Neural cell (in vitro differentiated cells): ENCODE results near the gene CAMSAP3.

Source experiments
- EP300 ChIP-seq: fragments of 450-650 bp; conservative IDR thresholded peaks from 2 replicates; pipeline ENCODE4 v1.6.1; 2014; ENCODE audit warnings: antibody characterized with exemption, mild to moderate bottlenecking, moderate library complexity; ENCODE audit not compliant: poor library complexity, severe bottlenecking
- EZH2 ChIP-seq: fragments of 200-600, 300-800 bp; shearing (Covaris generic), sonication (generic); IDR thresholded peaks from 2 replicates; pipeline ENCODE4 v1.6.1; 2014; ENCODE audit warnings: antibody characterized with exemption, low read length, borderline replicate concordance, mild to moderate bottlenecking; ENCODE audit not compliant: insufficient read depth, poor library complexity, severe bottlenecking
- MXI1 ChIP-seq: fragments of 450-650 bp; conservative IDR thresholded peaks from 2 replicates; pipeline ENCODE4 v1.6.1; 2014; ENCODE audit warnings: antibody characterized with exemption, mild to moderate bottlenecking; ENCODE audit not compliant: poor library complexity, severe bottlenecking
- POLR2AphosphoS5 ChIP-seq: IDR thresholded peaks from 2 replicates; pipeline ENCODE4 v1.6.1; 2012
- SMC3 ChIP-seq: fragments of 450-650 bp; conservative IDR thresholded peaks from 2 replicates; pipeline ENCODE4 v1.6.1; 2014; ENCODE audit warnings: antibody characterized with exemption, mild to moderate bottlenecking, moderate library complexity; ENCODE audit not compliant: poor library complexity
- TAF1 ChIP-seq: IDR thresholded peaks from 2 replicates; pipeline ENCODE4 v1.6.1; 2012; ENCODE audit warnings: low read depth
- TF ChIP-seq, protein P1 (sequence below): fragments of 450-650 bp; IDR thresholded peaks from 2 replicates; pipeline ENCODE4 v1.5.1; 2014; ENCODE audit warnings: antibody characterized with exemption, mild to moderate bottlenecking, moderate library complexity; ENCODE audit not compliant: poor library complexity, severe bottlenecking

DNA sequence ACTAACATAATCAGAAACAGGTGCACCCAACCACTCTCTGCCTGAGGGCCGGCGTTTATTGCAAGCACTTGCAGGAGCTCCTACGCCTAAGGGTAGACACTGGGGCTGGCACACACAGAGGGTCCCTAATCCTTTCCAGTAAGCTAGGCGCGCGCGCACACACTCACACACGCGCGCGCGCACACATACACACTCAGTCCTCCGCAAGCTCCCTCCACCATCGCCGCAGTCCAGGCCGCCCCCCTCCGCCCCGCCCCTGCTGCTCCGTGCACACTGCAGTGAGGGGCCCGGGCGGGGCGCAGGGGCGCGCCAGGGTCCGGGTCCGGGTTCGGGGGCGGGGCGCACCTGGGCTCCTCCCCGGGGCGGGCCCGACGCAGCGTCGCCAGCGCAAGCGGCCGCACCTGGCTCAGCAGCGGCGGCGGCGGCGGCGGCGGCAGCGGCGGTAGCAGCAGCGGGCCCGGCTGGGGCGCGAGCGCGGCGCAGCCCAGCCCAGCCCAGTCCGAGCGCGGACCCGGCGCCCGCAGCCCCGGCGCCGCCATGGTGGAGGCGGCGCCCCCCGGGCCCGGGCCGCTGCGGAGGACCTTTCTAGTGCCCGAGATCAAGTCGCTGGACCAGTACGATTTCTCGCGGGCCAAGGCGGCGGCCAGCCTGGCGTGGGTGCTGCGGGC, at the start of gene CAMSAP3:
- TF ChIP-seq MXI1 (peak; percentile 55), SMC3 (no peak), POLR2AphosphoS5 (peak; percentile 12), EP300 (peak; percentile 29), EZH2 (no peak), TAF1 (no peak)
- TF ChIP-seq, protein P1, sequence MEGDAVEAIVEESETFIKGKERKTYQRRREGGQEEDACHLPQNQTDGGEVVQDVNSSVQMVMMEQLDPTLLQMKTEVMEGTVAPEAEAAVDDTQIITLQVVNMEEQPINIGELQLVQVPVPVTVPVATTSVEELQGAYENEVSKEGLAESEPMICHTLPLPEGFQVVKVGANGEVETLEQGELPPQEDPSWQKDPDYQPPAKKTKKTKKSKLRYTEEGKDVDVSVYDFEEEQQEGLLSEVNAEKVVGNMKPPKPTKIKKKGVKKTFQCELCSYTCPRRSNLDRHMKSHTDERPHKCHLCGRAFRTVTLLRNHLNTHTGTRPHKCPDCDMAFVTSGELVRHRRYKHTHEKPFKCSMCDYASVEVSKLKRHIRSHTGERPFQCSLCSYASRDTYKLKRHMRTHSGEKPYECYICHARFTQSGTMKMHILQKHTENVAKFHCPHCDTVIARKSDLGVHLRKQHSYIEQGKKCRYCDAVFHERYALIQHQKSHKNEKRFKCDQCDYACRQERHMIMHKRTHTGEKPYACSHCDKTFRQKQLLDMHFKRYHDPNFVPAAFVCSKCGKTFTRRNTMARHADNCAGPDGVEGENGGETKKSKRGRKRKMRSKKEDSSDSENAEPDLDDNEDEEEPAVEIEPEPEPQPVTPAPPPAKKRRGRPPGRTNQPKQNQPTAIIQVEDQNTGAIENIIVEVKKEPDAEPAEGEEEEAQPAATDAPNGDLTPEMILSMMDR, result peak; percentile 29
